Measurements from ENCODE around the gene WDR91.
"Not testable (repeated sequence)": the region's sequence is repeated elsewhere in the genome, so short reads cannot be mapped to it uniquely, and the experiment has no call there.

Gene WDR91

DNA sequence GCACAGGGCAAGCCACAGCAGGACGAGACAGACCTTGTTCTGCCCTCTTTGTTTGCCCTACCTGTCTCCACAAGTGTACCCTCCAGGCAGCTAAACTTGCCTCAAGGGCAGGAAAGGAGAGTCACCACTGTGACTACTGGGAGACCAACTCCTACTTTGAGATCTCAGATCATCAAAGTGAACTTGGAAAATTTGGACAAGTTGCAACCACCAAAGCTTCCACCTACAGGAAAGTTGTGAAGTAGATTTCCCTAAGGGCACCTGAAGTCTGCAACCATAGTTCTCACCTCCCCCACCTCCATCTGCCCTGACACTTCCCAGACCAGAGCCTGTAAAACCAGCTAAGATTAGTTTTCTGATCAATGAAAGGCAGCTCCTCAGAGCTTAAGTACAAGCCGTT lies 2.5 kb upstream of the WDR91 start:
- Mint-ChIP-seq H3K4me1 (peaks cover 6% of the 10 kb centered on the region), H3K27me3 (ENCODE audit: low read depth) (peaks cover 3% of the 10 kb centered on the region), H3K27ac (peak overlapping the region in 2 of 3 experiments; percentile 28 to 42), H3K4me3 (peak overlapping the region; percentile 52 to 73 (median 57)), H3K36me3 (ENCODE audit: low read depth) (peaks cover under 1% of the 10 kb centered on the region), H3K9me3 (no peaks in the 10 kb centered on the region)
- TF ChIP-seq, protein P1, sequence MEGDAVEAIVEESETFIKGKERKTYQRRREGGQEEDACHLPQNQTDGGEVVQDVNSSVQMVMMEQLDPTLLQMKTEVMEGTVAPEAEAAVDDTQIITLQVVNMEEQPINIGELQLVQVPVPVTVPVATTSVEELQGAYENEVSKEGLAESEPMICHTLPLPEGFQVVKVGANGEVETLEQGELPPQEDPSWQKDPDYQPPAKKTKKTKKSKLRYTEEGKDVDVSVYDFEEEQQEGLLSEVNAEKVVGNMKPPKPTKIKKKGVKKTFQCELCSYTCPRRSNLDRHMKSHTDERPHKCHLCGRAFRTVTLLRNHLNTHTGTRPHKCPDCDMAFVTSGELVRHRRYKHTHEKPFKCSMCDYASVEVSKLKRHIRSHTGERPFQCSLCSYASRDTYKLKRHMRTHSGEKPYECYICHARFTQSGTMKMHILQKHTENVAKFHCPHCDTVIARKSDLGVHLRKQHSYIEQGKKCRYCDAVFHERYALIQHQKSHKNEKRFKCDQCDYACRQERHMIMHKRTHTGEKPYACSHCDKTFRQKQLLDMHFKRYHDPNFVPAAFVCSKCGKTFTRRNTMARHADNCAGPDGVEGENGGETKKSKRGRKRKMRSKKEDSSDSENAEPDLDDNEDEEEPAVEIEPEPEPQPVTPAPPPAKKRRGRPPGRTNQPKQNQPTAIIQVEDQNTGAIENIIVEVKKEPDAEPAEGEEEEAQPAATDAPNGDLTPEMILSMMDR (IDR thresholded peaks at IDR 0.05; ENCODE audit: unreplicated experiment in 3 of 3): no peak

DNA sequence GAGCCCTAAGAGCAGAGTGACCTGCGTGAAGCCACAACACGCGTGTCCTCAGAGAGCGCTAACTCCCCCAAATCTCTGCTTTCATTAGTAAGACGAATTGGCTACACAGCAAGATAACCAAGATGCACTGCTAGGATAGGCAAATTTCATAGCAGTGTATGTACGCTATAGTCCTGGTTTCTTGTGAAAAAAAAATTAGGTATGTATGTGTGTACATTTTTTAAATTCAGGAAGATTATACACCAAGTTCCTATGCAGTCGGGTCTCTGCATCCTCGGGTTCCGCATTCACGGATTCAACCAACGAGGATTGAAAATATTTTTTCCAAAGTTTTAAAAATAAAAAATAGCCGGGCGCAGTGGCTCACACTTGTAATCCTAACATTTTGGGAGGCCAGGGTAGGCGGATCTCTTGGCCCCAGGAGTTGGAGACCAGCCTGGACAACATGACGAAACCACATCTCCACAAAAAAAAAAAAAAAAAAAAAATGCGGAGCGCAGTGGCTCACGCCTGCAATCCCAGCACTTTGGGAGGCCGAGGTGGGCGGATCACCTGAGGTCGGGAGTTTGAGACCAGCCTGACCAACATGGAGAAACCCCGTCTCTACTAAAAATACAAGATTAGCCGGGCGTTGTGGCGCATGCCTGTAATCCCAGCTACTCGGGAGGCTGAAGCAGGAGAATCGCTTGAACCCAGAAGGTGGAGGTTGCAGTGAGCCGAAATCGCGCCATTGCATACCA lies 790 bp upstream of the WDR91 start:
- not testable (repeated sequence) for H3K9me3 Mint-ChIP-seq; H3K27me3 Mint-ChIP-seq (ENCODE audit: low read depth); H3K36me3 Mint-ChIP-seq (ENCODE audit: low read depth)
- Mint-ChIP-seq H3K4me1 (peaks cover 23% of the 10 kb centered on the region), H3K27ac (peak overlapping the region; percentile 85 to 98 (median 91)), H3K4me3 (peak overlapping the region; percentile 91 to 96 (median 93))

DNA sequence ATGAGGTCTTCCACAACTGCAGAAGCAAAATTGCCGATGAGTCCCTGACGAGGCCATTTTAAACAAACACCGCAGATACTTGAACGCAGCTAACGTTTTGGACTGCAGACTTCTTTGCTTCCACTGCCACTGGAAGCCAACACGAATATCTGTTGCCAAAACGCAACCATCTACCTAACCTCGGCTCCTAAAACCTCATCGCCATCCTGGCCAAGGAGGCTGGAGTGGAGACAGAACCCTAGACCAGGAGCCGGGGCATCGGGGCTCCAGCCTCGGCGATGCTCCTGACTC lies 493 bp downstream of the WDR91 start:
- Mint-ChIP-seq H3K4me3 (peak overlapping the region; percentile 91 to 100 (median 96)), H3K36me3 (ENCODE audit: low read depth) (peaks cover 15% of the 10 kb centered on the region), H3K9me3 (no peaks in the 10 kb centered on the region), H3K4me1 (peaks cover 25% of the 10 kb centered on the region), H3K27me3 (ENCODE audit: low read depth) (peaks cover 3% of the 10 kb centered on the region), H3K27ac (peak overlapping the region; percentile 89 to 98 (median 91))
- TF ChIP-seq, protein P1 (IDR thresholded peaks at IDR 0.05; ENCODE audit: unreplicated experiment in 3 of 3): no peak

DNA sequence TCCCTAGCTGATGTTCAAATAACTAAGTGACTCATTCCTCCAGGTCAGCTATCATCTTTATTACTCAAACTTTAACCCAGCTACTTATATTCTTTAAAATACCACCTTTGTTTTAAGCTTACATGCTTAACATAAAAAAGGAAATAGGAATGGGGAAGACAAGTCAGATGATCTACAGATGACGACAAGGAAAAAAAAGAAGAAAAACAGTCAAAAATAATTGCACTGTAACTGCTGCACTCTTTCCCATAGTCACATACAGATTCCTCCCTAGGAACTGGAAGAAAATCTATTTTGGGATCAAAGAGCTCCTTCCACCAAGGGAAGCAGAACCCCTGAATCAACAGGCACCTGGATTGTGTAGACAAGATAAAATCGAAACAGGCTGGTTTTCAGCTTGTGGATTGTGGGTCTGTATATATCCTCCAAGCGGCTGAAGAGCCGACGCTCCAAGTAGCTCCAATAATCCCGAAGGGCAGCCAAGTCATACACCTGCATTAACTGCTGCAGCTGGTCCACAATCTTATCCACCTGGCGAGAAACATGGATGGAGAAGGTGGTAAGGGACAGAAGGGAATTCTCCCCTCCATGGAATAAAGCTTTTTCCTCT lies 2.0 kb downstream of the WDR91 start:
- Mint-ChIP-seq H3K36me3 (ENCODE audit: low read depth) (peaks cover 24% of the 10 kb centered on the region), H3K27ac (peak overlapping the region; percentile 60 to 98 (median 93)), H3K27me3 (ENCODE audit: low read depth) (peaks cover 3% of the 10 kb centered on the region), H3K4me1 (peaks cover 25% of the 10 kb centered on the region), H3K9me3 (no peaks in the 10 kb centered on the region), H3K4me3 (peak overlapping the region; percentile 91 to 100 (median 96))
- TF ChIP-seq, protein P1 (IDR thresholded peaks at IDR 0.05; ENCODE audit: unreplicated experiment in 3 of 3): no peak

DNA sequence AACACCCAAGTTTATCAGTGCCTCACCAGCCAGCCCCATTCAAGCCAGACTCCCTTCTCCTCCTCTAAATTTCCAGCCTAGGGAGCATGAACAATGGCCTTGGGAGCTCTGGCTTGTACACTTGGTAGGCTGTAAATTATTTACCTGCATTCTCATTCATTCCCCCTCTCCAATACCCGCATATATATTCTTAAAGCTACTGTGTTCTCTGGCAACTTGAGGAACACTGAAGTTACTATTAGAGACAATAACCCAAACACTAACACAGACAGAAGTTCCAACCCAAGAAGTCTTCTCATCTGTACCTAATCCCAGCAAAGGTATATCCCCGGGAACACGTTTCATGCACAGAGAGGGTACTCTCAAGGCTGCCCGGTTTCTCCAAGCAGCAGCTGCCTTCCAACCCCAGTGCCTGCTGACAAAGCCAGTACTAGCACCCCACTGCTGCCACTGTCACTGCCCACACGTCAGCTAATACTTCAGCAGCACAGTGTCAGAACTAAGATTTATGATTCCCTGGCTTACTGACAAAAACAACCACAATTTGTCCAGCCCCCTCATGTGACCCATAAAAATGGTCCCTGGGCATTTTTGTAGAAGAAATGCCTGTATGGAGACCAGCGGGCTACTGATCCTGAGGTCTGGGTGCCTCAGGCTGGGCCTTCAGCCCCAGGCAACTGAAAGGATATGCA lies 3.1 kb downstream of the WDR91 start:
- H3K9me3 Mint-ChIP-seq: no peaks in the 10 kb centered on the region
- TF ChIP-seq, protein P1 (IDR thresholded peaks at IDR 0.05; ENCODE audit: unreplicated experiment in 3 of 3): no peak

DNA sequence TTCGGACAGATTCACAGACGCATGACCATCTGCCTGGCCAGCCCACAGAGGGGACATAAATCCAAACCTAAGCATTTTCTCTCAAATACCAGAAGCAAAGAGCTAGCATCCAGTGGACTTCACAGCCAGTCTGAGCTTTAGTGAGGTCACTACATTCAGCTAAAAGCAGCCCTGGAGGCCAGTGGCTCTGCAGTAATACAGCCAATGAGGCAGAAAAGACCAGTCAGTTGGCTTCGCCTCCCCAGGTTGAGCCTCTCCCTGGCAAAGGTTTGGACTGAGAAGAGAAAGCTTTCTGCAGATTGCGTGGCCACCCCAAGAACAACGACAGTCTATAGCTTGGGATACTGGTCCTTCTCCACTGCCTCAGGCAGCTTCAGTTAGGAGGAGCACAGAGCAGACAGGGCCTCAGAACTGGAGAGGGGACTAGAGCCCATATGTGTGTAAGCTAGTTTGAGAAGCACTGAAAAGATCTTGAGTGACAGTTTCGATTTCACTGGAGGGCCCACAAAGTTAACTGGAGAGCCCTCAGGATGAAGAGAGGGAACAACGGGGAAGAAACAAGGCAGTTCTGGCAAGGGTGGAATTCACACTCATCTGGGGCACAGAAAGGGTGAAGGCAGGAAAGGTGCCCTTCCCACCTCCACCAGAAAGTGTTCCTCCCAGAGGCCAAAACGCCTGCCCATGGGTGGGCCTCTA lies 3.8 kb downstream of the WDR91 start:
- TF ChIP-seq, protein P1 (IDR thresholded peaks at IDR 0.05; ENCODE audit: unreplicated experiment in 3 of 3): no peak
- Mint-ChIP-seq H3K9me3 (no peaks in the 10 kb centered on the region), H3K4me1 (peaks cover 26% of the 10 kb centered on the region), H3K4me3 (peak overlapping the region; percentile 91 to 100 (median 96)), H3K36me3 (ENCODE audit: low read depth) (peaks cover 37% of the 10 kb centered on the region), H3K27me3 (ENCODE audit: low read depth) (peaks cover 3% of the 10 kb centered on the region), H3K27ac (peak overlapping the region; percentile 87 to 98 (median 93))

More for the DNA sequence above, 3.1 kb downstream of the WDR91 start:
- Mint-ChIP-seq H3K4me3 (peak overlapping the region; percentile 91 to 100 (median 96)), H3K27me3 (ENCODE audit: low read depth) (peaks cover 3% of the 10 kb centered on the region), H3K4me1 (peaks cover 25% of the 10 kb centered on the region), H3K36me3 (ENCODE audit: low read depth) (peaks cover 33% of the 10 kb centered on the region), H3K27ac (peak overlapping the region; percentile 87 to 98 (median 93))

All from nephron (organoid).